Measurements from ENCODE around the gene PDGFRA. TPM values are rescaled to one million over a fixed set of nuclear protein-coding genes. Genes with fewer than 3 reads are reported as not detected.
"Not testable (repeated sequence)": the region's sequence is repeated elsewhere in the genome, so short reads cannot be mapped to it uniquely, and the experiment has no call there.

Gene PDGFRA
- polyA plus RNA-seq, 3 donors = not detected

DNA sequence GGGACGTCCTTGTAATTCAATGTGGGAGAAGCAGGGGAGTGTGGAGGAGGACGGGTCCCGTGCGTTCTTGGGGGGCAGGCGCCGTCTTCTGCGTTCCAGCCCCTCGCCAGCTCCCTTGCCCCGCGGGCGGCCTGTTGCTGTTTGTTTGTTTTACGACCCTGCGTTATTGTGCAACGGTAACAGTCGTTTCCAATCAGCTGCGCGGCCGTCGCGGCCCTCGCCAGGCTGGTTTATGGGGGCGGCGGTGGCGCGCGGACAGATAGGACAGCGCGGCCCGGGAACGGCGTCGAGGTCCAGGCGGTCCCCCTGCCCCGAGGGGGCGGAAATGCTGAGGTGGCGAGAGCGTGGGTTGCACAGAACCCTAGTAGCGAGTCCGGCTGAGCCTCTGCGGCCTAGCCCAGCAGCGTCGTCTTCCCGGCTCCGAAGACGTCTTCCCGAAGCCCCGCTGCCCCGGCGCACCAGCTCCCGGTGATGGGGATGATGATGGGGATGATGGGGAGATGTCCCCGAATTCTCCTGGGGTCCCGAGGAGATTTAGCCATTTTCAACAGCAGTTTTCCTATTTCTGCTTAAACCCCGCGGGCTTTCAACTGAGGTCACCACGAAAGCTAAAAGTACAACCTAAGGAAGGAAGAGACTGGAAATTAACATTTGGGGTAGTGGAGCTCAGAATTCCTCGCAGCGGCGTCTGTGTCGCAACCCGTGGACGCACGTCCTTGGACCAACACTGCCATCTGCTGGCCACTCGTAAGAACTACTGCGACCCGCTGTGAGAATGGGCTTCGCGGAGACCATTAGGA, 4.8 kb downstream of the PDGFRA start:
- Histone ChIP-seq H3K27ac (ENCODE audit: low read depth in 1 of 2, low read length in 2 of 2) (no peak overlapping the region), H4K20me1 (ENCODE audit: insufficient read depth, low read length) (no peaks in the 10 kb centered on the region), H3K27me3 (ENCODE audit: control insufficient read depth in 2 of 2, insufficient read depth in 2 of 2, low read length in 2 of 2) (peaks cover 33 to 55% of the 10 kb centered on the region in 2 donors), H3K79me2 (ENCODE audit: insufficient read depth, low read length) (no peaks in the 10 kb centered on the region), H2AFZ (ENCODE audit: insufficient read depth, low read depth, low read length, poor library complexity, severe bottlenecking) (peak overlapping the region; percentile 83), H3K9me3 (replicated peaks in 1 of 2; ENCODE audit: control insufficient read depth in 1 of 2, insufficient read depth in 1 of 2, low read length in 2 of 2) (peaks cover 0 to 29% of the 10 kb centered on the region in 2 donors), H3K4me3 (replicated peaks in 1 of 3; ENCODE audit: low read depth in 2 of 3, low read length in 3 of 3) (peak overlapping the region; percentile 14 to 74 (median 27)), H3K9ac (ENCODE audit: insufficient read depth, low read length, poor library complexity, severe bottlenecking) (peak overlapping the region; percentile 21), H3K4me2 (replicated peaks; ENCODE audit: extremely low read depth, low read length, poor library complexity, severe bottlenecking) (peak overlapping the region; percentile 83), H3K4me1 (ENCODE audit: control insufficient read depth in 1 of 2, insufficient read depth in 2 of 2, low read length in 2 of 2) (peaks cover 37 to 48% of the 10 kb centered on the region in 2 donors), H3K36me3 (replicated peaks in 1 of 2; ENCODE audit: control insufficient read depth in 1 of 2, insufficient read depth in 2 of 2, low read length in 2 of 2) (no peaks in the 10 kb centered on the region)
- Mint-ChIP-seq H3K27ac (peak overlapping the region in 2 of 7 donors; percentile 61 to 64), H3K4me1 (peaks cover 40% of the 10 kb centered on the region), H3K27me3 (ENCODE audit: low read depth in 3 of 3) (peaks cover 48 to 71% (median 61%) of the 10 kb centered on the region in 3 donors), H3K36me3 (peaks cover 0 to 6% of the 10 kb centered on the region in 2 donors), H3K9me3 (peaks cover 0 to 29% (median 12%) of the 10 kb centered on the region in 7 donors), H3K4me3 (peak overlapping the region; percentile 75 to 93)
- peak; percentile 72 to 80 (median 80) for DNase-seq
- TF ChIP-seq, protein P1, sequence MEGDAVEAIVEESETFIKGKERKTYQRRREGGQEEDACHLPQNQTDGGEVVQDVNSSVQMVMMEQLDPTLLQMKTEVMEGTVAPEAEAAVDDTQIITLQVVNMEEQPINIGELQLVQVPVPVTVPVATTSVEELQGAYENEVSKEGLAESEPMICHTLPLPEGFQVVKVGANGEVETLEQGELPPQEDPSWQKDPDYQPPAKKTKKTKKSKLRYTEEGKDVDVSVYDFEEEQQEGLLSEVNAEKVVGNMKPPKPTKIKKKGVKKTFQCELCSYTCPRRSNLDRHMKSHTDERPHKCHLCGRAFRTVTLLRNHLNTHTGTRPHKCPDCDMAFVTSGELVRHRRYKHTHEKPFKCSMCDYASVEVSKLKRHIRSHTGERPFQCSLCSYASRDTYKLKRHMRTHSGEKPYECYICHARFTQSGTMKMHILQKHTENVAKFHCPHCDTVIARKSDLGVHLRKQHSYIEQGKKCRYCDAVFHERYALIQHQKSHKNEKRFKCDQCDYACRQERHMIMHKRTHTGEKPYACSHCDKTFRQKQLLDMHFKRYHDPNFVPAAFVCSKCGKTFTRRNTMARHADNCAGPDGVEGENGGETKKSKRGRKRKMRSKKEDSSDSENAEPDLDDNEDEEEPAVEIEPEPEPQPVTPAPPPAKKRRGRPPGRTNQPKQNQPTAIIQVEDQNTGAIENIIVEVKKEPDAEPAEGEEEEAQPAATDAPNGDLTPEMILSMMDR (IDR thresholded peaks at IDR 0.05) = peak; percentile 95
- intact Hi-C loops (cut with micrococcal nuclease) = loop anchor here (2.0 to 10.0 kb wide), 6 partner anchors 325 to 1859 kb away; no protein-coding TSS in a partner anchor
- WGBS (ENCODE audit: insufficient coverage) = under 1% methylated on average over 60 of the region's 67 CpGs

DNA sequence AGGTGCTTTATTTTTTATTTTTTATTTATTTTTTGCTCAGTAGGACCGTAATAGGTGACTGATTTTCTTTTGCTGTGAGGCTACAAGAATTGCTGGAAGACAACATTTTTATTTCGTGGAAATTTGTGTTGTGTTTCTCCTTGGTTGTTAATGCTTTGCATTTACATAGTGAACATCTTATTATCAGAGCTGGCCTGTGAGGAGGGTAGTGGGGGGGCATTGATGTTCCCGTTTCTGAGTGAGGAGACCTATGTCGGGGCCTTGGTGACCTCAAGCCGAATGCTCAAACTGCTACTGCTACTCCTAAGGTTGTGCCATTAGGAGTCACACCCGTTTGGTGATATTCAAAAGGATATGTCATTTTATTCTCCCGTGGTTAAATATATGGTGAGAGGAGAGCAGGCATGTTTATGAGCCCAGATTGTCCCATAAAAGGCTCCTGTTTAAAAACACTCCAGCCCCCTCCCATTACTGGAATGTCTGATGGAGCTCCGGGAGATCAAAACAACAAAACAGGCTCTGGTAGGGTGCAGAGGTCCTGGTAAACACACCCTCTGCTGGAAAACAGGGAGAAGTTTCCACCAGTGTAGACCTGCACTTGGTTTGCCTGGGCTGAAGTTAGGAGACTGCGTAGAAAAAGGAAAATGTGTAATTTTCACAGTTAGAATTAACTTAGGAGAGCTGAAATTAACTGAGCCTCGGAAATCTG, 5.6 kb downstream of the PDGFRA start:
- no peak for DNase-seq
- Histone ChIP-seq H3K79me2 (ENCODE audit: insufficient read depth, low read length) (no peaks in the 10 kb centered on the region), H3K27me3 (ENCODE audit: control insufficient read depth in 2 of 2, insufficient read depth in 2 of 2, low read length in 2 of 2) (peaks cover 26 to 48% of the 10 kb centered on the region in 2 donors), H3K9ac (ENCODE audit: insufficient read depth, low read length, poor library complexity, severe bottlenecking) (no peak overlapping the region), H3K9me3 (replicated peaks in 1 of 2; ENCODE audit: control insufficient read depth in 1 of 2, insufficient read depth in 1 of 2, low read length in 2 of 2) (peaks cover 0 to 24% of the 10 kb centered on the region in 2 donors), H3K36me3 (replicated peaks in 1 of 2; ENCODE audit: control insufficient read depth in 1 of 2, insufficient read depth in 2 of 2, low read length in 2 of 2) (no peaks in the 10 kb centered on the region), H3K4me3 (replicated peaks in 1 of 3; ENCODE audit: low read depth in 2 of 3, low read length in 3 of 3) (peak overlapping the region in 1 of 3 experiments; percentile 74), H3K4me1 (ENCODE audit: control insufficient read depth in 1 of 2, insufficient read depth in 2 of 2, low read length in 2 of 2) (peaks cover 37 to 48% of the 10 kb centered on the region in 2 donors), H4K20me1 (ENCODE audit: insufficient read depth, low read length) (no peaks in the 10 kb centered on the region), H3K4me2 (replicated peaks; ENCODE audit: extremely low read depth, low read length, poor library complexity, severe bottlenecking) (peak overlapping the region; percentile 83), H2AFZ (ENCODE audit: insufficient read depth, low read depth, low read length, poor library complexity, severe bottlenecking) (peak overlapping the region; percentile 83), H3K27ac (ENCODE audit: low read depth in 1 of 2, low read length in 2 of 2) (no peak overlapping the region)
- Mint-ChIP-seq H3K27me3 (ENCODE audit: low read depth in 3 of 3) (peaks cover 40 to 64% (median 55%) of the 10 kb centered on the region in 3 donors), H3K27ac (no peak overlapping the region), H3K36me3 (peaks cover 0 to 6% of the 10 kb centered on the region in 2 donors), H3K4me3 (peak overlapping the region in 1 of 2 donors; percentile 75), H3K4me1 (peaks cover 36% of the 10 kb centered on the region), H3K9me3 (peaks cover 0 to 32% (median 13%) of the 10 kb centered on the region in 7 donors)
- TF ChIP-seq, protein P1 (IDR thresholded peaks at IDR 0.05) = peak; percentile 42
- intact Hi-C loops (cut with micrococcal nuclease) = loop anchor here (5.0 to 10.0 kb wide), 5 partner anchors 740 to 1860 kb away; no protein-coding TSS in a partner anchor
- WGBS (ENCODE audit: insufficient coverage) = 18% methylated on average over 7 of the region's 10 CpGs

DNA sequence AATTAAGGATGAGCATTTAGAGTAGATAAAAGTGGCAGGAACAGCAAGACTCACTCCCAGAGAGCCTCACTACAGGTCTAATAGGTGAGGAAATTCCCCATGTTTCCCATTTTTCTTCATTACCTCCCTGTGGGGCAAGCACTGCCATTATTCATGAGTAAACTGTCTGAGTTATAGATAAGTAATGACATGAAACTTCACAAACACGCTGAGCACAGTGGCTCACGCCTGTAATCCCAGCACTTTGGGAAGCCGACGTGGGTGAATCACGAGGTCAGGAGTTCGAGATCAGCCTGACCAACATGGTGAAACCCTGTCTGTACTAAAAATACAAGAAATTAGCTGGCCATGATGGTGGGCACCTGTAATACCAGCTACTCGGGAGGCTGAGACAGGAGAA, 7.2 kb downstream of the PDGFRA start:
- Histone ChIP-seq H3K4me1 (ENCODE audit: control insufficient read depth in 1 of 2, insufficient read depth in 2 of 2, low read length in 2 of 2) (peaks cover 27 to 32% of the 10 kb centered on the region in 2 donors), H3K27me3 (ENCODE audit: control insufficient read depth in 2 of 2, insufficient read depth in 2 of 2, low read length in 2 of 2) (peaks cover 11 to 31% of the 10 kb centered on the region in 2 donors), H3K9me3 (replicated peaks in 1 of 2; ENCODE audit: control insufficient read depth in 1 of 2, insufficient read depth in 1 of 2, low read length in 2 of 2) (peaks cover 9 to 15% of the 10 kb centered on the region in 2 donors)
- 87% methylated on average over 7 of the region's 7 CpGs for WGBS (ENCODE audit: insufficient coverage)
- H3K27ac ChIP-seq (ENCODE audit: low read depth in 1 of 2, low read length in 2 of 2); H3K4me2 ChIP-seq (replicated peaks; ENCODE audit: extremely low read depth, low read length, poor library complexity, severe bottlenecking); H2AFZ ChIP-seq (ENCODE audit: insufficient read depth, low read depth, low read length, poor library complexity, severe bottlenecking); H3K79me2 ChIP-seq (ENCODE audit: insufficient read depth, low read length); H3K4me3 ChIP-seq (replicated peaks in 1 of 3; ENCODE audit: low read depth in 2 of 3, low read length in 3 of 3); H3K4me3 Mint-ChIP-seq; H3K27ac Mint-ChIP-seq; DNase-seq; H4K20me1 ChIP-seq (ENCODE audit: insufficient read depth, low read length); H3K36me3 ChIP-seq (replicated peaks in 1 of 2; ENCODE audit: control insufficient read depth in 1 of 2, insufficient read depth in 2 of 2, low read length in 2 of 2); H3K36me3 Mint-ChIP-seq; H3K9ac ChIP-seq (ENCODE audit: insufficient read depth, low read length, poor library complexity, severe bottlenecking): not testable (repeated sequence)
- peaks cover 3 to 28% (median 20%) of the 10 kb centered on the region in 7 donors for H3K9me3 Mint-ChIP-seq
- H3K4me1 Mint-ChIP-seq = peaks cover 24% of the 10 kb centered on the region
- intact Hi-C loops (cut with micrococcal nuclease) = loop anchor here (10.0 kb wide), 4 partner anchors 742 to 1862 kb away; no protein-coding TSS in a partner anchor
- peaks cover 24 to 47% (median 38%) of the 10 kb centered on the region in 3 donors for H3K27me3 Mint-ChIP-seq (ENCODE audit: low read depth in 3 of 3)
